ENCODE data around the gene RPL12.
"Not testable (repeated sequence)": the region's sequence is repeated elsewhere in the genome, so short reads cannot be mapped to it uniquely, and the experiment has no call there.

RPL12 gene

DNA sequence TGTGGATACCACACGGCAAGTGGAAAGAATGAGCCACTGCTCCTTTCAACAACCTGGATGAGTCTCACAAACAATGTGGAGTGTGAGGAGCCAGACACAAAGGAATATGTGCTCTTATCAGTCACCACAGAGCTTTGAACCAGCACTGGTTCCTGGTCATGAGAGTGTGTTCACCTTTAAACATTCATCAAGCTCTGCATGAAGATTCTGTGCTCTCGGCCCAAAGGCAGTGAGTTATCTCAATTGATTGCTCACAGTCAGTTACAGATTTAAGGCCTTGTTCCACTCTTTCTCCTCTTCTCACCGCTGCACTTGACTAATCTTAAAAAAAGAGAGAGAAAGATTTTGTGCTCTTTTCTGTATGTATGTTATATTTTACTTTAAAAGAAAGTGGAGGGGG lies 19.5 kb upstream of the RPL12 start:
- no peak for TF ChIP-seq CTCF (IDR thresholded peaks at IDR 0.05; ENCODE audit: extremely low read depth, missing control alignments)
- DNase-seq (ENCODE audit: low spot score) = no peak

DNA sequence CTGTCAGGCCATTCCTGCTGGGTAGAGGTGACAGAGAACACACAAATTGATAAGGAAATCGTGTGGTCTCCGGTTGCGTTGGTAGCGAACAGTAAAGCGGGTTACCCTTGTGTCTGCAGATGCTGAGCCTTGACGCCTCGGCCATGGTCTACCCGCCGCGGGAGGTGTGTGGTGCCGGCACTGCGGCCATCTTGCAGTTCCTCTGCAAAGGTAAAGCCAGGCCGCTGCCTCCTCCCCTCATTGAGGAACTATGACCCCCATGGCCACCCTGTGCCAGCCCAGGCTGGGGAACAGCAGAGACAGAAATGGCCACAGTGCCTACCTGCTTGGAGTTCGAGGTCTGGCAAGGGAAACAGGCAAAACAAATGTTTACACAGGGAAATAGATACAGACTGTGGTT lies 16.4 kb upstream of the RPL12 start:
- DNase-seq (ENCODE audit: low spot score) = no peak
- TF ChIP-seq CTCF (IDR thresholded peaks at IDR 0.05; ENCODE audit: extremely low read depth, missing control alignments) = no peak

DNA sequence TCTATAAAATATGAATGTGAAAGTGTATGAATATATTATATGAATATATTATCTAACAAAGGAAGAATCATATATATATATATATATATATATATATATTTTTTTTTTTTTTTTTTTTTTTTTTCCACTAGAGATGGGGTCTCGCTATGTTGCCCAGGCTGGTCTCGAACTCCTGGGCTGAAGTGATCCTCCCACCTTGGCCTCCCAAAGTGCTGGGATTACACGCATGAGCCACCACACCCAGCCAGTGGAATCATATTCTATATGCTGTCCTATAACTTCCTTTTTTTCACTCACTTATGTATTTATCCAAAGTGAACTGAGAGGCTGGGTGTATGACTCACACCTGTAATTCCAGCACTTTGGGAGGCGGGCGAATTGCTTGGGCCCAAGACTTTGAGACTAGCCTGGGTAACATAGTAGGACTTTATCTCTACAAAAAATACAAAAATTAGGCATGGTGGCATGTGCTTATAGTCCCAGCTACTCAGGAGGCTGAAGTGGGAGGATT lies 15.3 kb upstream of the RPL12 start:
- not testable (repeated sequence) for DNase-seq (ENCODE audit: low spot score)

DNA sequence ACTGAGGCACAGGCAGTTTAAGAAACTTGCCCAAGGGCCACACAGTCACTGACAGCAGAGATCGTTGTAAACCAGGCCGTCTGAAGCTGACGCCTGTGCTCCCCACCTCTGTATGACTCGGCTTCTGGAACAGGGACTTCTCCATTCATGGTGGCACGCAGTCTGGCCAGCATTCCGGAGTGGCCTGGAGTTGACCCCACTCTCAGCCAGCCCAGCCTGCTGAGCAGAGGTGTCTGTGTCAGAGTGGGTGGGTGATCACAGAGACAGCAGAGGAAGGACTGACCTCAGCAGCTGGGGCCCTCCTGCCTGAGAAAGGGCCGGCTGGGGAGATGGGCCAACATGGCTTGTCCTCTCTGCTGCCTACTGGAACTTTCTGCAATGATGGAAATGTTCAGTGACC lies 12.7 kb upstream of the RPL12 start:
- no peak for DNase-seq (ENCODE audit: low spot score)
- TF ChIP-seq CTCF (IDR thresholded peaks at IDR 0.05; ENCODE audit: extremely low read depth, missing control alignments) = no peak

GRCh38 chr9:127463382-127463781 lies 12.2 kb upstream of the RPL12 start:
- no peak for TF ChIP-seq CTCF (IDR thresholded peaks at IDR 0.05; ENCODE audit: extremely low read depth, missing control alignments)
- DNase-seq (ENCODE audit: low spot score) = no peak

DNA sequence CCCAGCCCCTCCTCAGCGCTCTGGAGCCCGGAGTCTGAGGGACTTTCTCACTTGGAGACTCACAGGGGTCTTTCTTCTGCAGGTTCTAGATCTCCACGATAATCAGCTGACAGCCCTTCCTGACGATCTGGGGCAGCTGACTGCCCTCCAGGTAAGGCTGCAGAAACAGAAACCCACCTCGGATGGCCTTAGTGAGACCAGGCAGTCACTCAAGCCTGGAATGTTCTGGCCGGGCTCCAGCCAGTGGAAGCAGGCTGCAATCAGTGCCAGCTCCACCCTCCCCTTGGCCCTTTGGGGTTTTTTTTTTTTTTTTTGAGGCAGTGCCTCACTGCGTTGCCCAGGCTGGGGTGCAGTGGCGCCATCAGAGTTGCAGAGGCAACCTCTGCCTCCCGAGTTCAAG lies 7.7 kb upstream of the RPL12 start:
- no peak for DNase-seq (ENCODE audit: low spot score)
- no peak for TF ChIP-seq CTCF (IDR thresholded peaks at IDR 0.05; ENCODE audit: extremely low read depth, missing control alignments)

GRCh38 chr9:127457191-127457878 lies 6.1 kb upstream of the RPL12 start:
- TF ChIP-seq CTCF (IDR thresholded peaks at IDR 0.05; ENCODE audit: extremely low read depth, missing control alignments) = no peak
- DNase-seq (ENCODE audit: low spot score) = no peak

- DNase-seq (ENCODE audit: low spot score) = no peak
- TF ChIP-seq CTCF (IDR thresholded peaks at IDR 0.05; ENCODE audit: extremely low read depth, missing control alignments) = no peak
Measured at GRCh38 chr9:127455324-127455992, 4.3 kb upstream of the RPL12 start.
